ENCODE data around the gene FECH.

FECH gene

DNA sequence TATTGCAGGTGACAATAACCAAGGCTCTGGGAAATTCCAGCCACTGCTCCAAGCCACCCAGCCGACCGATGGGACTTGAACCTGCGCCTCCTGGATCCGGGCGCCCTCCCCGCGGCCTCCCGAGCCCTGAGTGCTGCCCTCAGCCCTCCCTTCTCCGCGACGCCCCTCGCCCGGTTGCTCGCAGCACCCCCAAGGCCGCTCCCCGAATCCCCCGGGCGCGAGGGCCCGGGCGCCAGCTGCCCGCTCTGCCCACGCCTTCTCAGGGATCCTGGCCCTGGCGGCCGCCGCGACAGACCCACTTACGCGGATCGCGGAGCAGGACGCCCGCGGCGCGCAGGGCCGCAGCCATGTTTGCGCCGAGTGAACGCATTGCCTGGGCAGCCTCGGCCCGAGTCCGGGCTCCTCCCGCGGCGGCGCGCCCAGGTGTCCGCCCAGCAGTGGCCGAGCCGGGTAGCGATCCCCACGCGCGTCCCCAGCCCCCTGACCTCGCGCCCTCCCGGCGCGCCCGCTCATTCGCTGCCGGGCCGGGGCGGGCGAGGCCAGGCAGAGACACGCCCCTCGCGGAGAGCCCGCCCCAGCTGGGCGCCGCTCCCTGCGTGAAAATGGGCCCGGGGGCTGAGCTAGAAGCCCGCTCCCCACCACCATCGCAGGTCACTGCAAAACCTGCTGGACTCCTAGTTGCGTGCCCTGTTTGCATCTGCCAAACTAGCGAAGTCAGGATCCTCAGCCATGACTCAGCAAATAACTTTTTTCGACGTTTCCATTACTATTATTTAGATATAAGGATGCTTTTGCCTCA is at the start of gene FECH (continued):
- TF ChIP-seq, protein P1, sequence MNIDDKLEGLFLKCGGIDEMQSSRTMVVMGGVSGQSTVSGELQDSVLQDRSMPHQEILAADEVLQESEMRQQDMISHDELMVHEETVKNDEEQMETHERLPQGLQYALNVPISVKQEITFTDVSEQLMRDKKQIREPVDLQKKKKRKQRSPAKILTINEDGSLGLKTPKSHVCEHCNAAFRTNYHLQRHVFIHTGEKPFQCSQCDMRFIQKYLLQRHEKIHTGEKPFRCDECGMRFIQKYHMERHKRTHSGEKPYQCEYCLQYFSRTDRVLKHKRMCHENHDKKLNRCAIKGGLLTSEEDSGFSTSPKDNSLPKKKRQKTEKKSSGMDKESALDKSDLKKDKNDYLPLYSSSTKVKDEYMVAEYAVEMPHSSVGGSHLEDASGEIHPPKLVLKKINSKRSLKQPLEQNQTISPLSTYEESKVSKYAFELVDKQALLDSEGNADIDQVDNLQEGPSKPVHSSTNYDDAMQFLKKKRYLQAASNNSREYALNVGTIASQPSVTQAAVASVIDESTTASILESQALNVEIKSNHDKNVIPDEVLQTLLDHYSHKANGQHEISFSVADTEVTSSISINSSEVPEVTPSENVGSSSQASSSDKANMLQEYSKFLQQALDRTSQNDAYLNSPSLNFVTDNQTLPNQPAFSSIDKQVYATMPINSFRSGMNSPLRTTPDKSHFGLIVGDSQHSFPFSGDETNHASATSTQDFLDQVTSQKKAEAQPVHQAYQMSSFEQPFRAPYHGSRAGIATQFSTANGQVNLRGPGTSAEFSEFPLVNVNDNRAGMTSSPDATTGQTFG (tag by site-specific recombination; IDR thresholded peaks at IDR 0.05; ENCODE audit: borderline replicate concordance) = no peak
- TF ChIP-seq ZNF140 (tag by site-specific recombination; IDR thresholded peaks at IDR 0.05) (no peak), ZNF510 (tag by site-specific recombination; IDR thresholded peaks at IDR 0.05; ENCODE audit: insufficient replicate concordance) (no peak), ZNF791 (tag by site-specific recombination; IDR thresholded peaks at IDR 0.05) (no peak), ELK4 (IDR thresholded peaks at IDR 0.05; ENCODE audit: borderline replicate concordance, low read depth, low read length) (no peak), ZNF544 (tag by site-specific recombination; IDR thresholded peaks at IDR 0.05) (no peak), ZNF335 (tag by site-specific recombination; conservative IDR thresholded peaks at IDR 0.05) (peak; percentile 36; the same call in 1 of the 2 replicates), ZNF169 (tag by site-specific recombination; IDR thresholded peaks at IDR 0.05) (no peak), INSM2 (tag by site-specific recombination; IDR thresholded peaks at IDR 0.05) (no peak), ZNF645 (tag by site-specific recombination; IDR thresholded peaks at IDR 0.05) (no peak), PRDM4 (tag by site-specific recombination; IDR thresholded peaks at IDR 0.05) (no peak), ZNF677 (tag by site-specific recombination; IDR thresholded peaks at IDR 0.05) (no peak), ZFHX2 (tag by site-specific recombination; conservative IDR thresholded peaks at IDR 0.05) (peak; percentile 70), CTCF (tag by site-specific recombination; IDR thresholded peaks at IDR 0.05) (peak; percentile 13; the same call in 1 of the 2 replicates), ZNF747 (tag by site-specific recombination; IDR thresholded peaks at IDR 0.05) (no peak), ZNF48 (tag by site-specific recombination; IDR thresholded peaks at IDR 0.05) (no peak), ZNF354C (tag by site-specific recombination; IDR thresholded peaks at IDR 0.05; ENCODE audit: borderline replicate concordance, low read depth) (no peak), HOXC10 (CRISPR knock-in tag; IDR thresholded peaks at IDR 0.05) (no peak), ZXDB (tag by site-specific recombination; IDR thresholded peaks at IDR 0.05) (no peak; the same call in 1 of the 2 replicates), ZBTB1 (tag by site-specific recombination; IDR thresholded peaks at IDR 0.05) (no peak), YY1 (tag by site-specific recombination; IDR thresholded peaks at IDR 0.05) (peak; percentile 70; the same call in 1 of the 2 replicates), ZNF24 (tag by site-specific recombination; IDR thresholded peaks at IDR 0.05) (no peak), ZNF707 (tag by site-specific recombination; IDR thresholded peaks at IDR 0.05) (no peak)
- TF ChIP-seq, protein P2, sequence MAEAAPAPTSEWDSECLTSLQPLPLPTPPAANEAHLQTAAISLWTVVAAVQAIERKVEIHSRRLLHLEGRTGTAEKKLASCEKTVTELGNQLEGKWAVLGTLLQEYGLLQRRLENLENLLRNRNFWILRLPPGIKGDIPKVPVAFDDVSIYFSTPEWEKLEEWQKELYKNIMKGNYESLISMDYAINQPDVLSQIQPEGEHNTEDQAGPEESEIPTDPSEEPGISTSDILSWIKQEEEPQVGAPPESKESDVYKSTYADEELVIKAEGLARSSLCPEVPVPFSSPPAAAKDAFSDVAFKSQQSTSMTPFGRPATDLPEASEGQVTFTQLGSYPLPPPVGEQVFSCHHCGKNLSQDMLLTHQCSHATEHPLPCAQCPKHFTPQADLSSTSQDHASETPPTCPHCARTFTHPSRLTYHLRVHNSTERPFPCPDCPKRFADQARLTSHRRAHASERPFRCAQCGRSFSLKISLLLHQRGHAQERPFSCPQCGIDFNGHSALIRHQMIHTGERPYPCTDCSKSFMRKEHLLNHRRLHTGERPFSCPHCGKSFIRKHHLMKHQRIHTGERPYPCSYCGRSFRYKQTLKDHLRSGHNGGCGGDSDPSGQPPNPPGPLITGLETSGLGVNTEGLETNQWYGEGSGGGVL (tag by site-specific recombination; IDR thresholded peaks at IDR 0.05) = no peak; the same call in 1 of the 2 replicates
- TF ChIP-seq, protein P3, sequence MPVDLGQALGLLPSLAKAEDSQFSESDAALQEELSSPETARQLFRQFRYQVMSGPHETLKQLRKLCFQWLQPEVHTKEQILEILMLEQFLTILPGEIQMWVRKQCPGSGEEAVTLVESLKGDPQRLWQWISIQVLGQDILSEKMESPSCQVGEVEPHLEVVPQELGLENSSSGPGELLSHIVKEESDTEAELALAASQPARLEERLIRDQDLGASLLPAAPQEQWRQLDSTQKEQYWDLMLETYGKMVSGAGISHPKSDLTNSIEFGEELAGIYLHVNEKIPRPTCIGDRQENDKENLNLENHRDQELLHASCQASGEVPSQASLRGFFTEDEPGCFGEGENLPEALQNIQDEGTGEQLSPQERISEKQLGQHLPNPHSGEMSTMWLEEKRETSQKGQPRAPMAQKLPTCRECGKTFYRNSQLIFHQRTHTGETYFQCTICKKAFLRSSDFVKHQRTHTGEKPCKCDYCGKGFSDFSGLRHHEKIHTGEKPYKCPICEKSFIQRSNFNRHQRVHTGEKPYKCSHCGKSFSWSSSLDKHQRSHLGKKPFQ (tag by site-specific recombination; IDR thresholded peaks at IDR 0.05) = no peak
